DND-41 (cell line): ENCODE results near the gene NDOR1.

Experiments used
- CTCF ChIP-seq: IDR thresholded peaks from 2 replicates; pipeline ENCODE4 v1.5.1; 2012; ENCODE audit warnings: borderline replicate concordance, low read length, moderate library complexity, mild to moderate bottlenecking; ENCODE audit not compliant: poor library complexity, severe bottlenecking; ENCODE audit errors: extremely low read depth
- EZH2 ChIP-seq: IDR thresholded peaks from 3 replicates; pipeline ENCODE4 v1.6.1; 2012; ENCODE audit warnings: borderline replicate concordance, low read depth, mild to moderate bottlenecking, moderate library complexity, low read length, inconsistent platforms; ENCODE audit not compliant: severe bottlenecking

DNA sequence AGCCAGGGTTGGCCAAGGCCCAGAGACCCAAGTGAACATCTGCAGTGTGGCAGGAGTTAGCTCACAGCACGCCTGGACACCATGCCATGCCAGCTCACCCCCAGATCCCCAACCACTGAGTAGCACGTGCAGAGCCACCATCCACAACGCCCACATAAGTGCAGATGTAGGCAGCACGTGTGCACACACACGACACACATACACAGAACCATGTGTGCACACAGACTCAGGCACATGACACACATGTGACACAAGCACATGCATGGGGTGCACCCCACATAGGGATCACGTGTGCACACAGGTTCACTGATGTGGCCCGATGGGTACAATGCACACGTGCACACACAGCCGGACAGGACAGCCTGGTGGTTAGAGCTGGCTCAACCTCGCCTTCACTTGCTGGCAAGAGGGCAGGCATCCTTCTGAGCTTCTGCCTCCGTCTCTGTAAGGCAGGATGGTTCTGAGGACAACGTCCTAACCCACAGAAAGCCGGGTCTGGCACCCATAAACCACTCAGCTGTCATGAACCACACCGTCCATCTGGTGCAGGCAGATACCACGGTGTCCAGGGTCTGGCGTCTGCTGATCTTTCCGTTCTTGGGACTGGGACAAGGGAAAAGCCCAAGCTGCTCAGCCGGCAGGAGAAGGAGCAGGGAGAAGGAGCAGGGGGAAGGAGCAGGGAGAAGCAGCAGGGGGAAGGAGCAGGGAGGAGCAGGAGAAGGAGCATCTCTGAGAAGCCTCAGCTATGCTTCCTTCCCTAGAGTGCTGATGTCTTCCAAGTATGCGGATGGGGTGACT, 47.7 kb upstream of the NDOR1 start:
- TF ChIP-seq CTCF (no peak), EZH2 (no peak)
